HG03095 (cell line): ENCODE data around the gene ZBTB16.
"Not testable (repeated sequence)": the region's sequence is repeated elsewhere in the genome, so short reads cannot be mapped to it uniquely, and the experiment has no call there.

Source experiments
- ATAC-seq: cut with Tn5 transposase; IDR thresholded peaks from one replicate; pipeline ENCODE4 v1.9.1; 2021; ENCODE audit warnings: moderate library complexity; ENCODE audit not compliant: unreplicated experiment

The ZBTB16 gene

GRCh38 chr11:114044042-114044871 is 15.3 kb upstream of the ZBTB16 start:
- no peak for ATAC-seq

- no peak for ATAC-seq
Measured at GRCh38 chr11:114047327-114047726, 12.2 kb upstream of the ZBTB16 start.

GRCh38 chr11:114049050-114049449 is 10.5 kb upstream of the ZBTB16 start:
- ATAC-seq, result no peak

- ATAC-seq, result not testable (repeated sequence)
Measured at GRCh38 chr11:114049766-114050165, 9.7 kb upstream of the ZBTB16 start.

- no peak for ATAC-seq
Measured at GRCh38 chr11:114050258-114050927, 9.1 kb upstream of the ZBTB16 start.

- ATAC-seq, result no peak
Measured at GRCh38 chr11:114051558-114051957, 8.0 kb upstream of the ZBTB16 start.

GRCh38 chr11:114052160-114052559 is 7.4 kb upstream of the ZBTB16 start:
- no peak for ATAC-seq

- no peak for ATAC-seq
Measured at GRCh38 chr11:114053406-114053805, 6.1 kb upstream of the ZBTB16 start.

GRCh38 chr11:114054806-114055205 is 4.7 kb upstream of the ZBTB16 start:
- ATAC-seq, result no peak

GRCh38 chr11:114056409-114056808 is 3.1 kb upstream of the ZBTB16 start:
- no peak for ATAC-seq

GRCh38 chr11:114057147-114057546 is 2.4 kb upstream of the ZBTB16 start:
- ATAC-seq, result no peak

- ATAC-seq, result no peak
Measured at GRCh38 chr11:114057605-114058004, 1.9 kb upstream of the ZBTB16 start.

GRCh38 chr11:114058026-114058706 is 1.3 kb upstream of the ZBTB16 start:
- ATAC-seq, result no peak

GRCh38 chr11:114058871-114059277 is 637 bp upstream of the ZBTB16 start:
- ATAC-seq, result no peak

GRCh38 chr11:114059984-114060391 is 477 bp downstream of the ZBTB16 start:
- ATAC-seq, result no peak

GRCh38 chr11:114060392-114061047 is 1.0 kb downstream of the ZBTB16 start:
- ATAC-seq, result no peak

GRCh38 chr11:114061048-114061680 is 1.7 kb downstream of the ZBTB16 start:
- no peak for ATAC-seq

GRCh38 chr11:114061681-114062049 is 2.2 kb downstream of the ZBTB16 start:
- no peak for ATAC-seq

- ATAC-seq, result no peak
Measured at GRCh38 chr11:114062272-114062671, 2.8 kb downstream of the ZBTB16 start.

GRCh38 chr11:114063149-114063828 is 3.8 kb downstream of the ZBTB16 start:
- no peak for ATAC-seq
